Right cardiac atrium (tissue), 5 donors: ENCODE results near the gene DNAJB5. TPM values are rescaled to one million over a fixed set of nuclear protein-coding genes. Genes with fewer than 3 reads are reported as not detected.

ENCODE experiments used
- ATAC-seq, 2 donors: fragments of 200-7000 bp; cut with Tn5 transposase; one replicate each; pipeline versions ENCODE4 v1.8.0 to v1.9.1; 2020; ENCODE audit warnings: moderate library complexity in 2 of 2, mild to moderate bottlenecking in 1 of 2
- DNase-seq, 3 donors: peaks; one replicate each; pipeline ENCODE4 v3.0.0-alpha.2; 2020
- H3K27ac ChIP-seq: one replicate; pipeline ENCODE4 v1.5.1; 2013; ENCODE audit warnings: mild to moderate bottlenecking, low read length, control low read depth, moderate library complexity
- H3K27me3 ChIP-seq: one replicate; pipeline ENCODE4 v1.6.1; 2013; ENCODE audit not compliant: control insufficient read depth, insufficient read depth
- H3K4me1 ChIP-seq: one replicate; pipeline ENCODE4 v1.6.1; 2013; ENCODE audit warnings: low read length; ENCODE audit not compliant: control insufficient read depth, insufficient read depth
- H3K4me3 ChIP-seq: one replicate; pipeline ENCODE4 v1.5.1; 2013; ENCODE audit warnings: low read length, control low read depth
- H3K9me3 ChIP-seq: one replicate; pipeline ENCODE4 v1.6.1; 2013; ENCODE audit warnings: low read length; ENCODE audit not compliant: control insufficient read depth
- WGBS: extraction: QIAGEN DNeasy Blood & Tissue Kit; methylation state at CpG from one replicate; pipeline ENCODE4 v1.1.7; 2013; 5-methylcytosine and 5-hydroxymethylcytosine counted together
- intact Hi-C, 4 donors: fragments of 100-400 bp; cut with DNase I; formaldehyde crosslinking; loops; one replicate each; pipeline versions ENCODE4 v1.11.0 to v1.14.0; 2022 to 2023
- polyA plus RNA-seq: library from polyadenylated mRNA; stranded (reverse); fragments of 200-250 nt; gene quantifications from one replicate; pipeline ENCODE4 v1.2.3, GENCODE V29; 2013
- total RNA-seq, 4 donors: library from RNA; stranded (reverse); fragmentation: NEBNext Ultra II Directional; extraction: Animal tissue kit (Norgen Biotek cat#: 25700); gene quantifications; one replicate each; pipeline ENCODE4 v1.2.1, GENCODE V29; 2021
- donor health status: healthy with polysubstance abuse.
- donor health status: DM: no; HTN: yes; CAD: no.
- donor health status: DM: no; HTN: no; CAD: no.
- donor health status: DM: no; HTN: yes; CAD: no; lungs with severe emphysema.
- donor health status: DM: yes; HTN: yes; CAD: no.

DNAJB5 gene
- total and polyA plus RNA-seq, 5 donors: 37.8 to 75.7 (median 59.5) TPM

DNA sequence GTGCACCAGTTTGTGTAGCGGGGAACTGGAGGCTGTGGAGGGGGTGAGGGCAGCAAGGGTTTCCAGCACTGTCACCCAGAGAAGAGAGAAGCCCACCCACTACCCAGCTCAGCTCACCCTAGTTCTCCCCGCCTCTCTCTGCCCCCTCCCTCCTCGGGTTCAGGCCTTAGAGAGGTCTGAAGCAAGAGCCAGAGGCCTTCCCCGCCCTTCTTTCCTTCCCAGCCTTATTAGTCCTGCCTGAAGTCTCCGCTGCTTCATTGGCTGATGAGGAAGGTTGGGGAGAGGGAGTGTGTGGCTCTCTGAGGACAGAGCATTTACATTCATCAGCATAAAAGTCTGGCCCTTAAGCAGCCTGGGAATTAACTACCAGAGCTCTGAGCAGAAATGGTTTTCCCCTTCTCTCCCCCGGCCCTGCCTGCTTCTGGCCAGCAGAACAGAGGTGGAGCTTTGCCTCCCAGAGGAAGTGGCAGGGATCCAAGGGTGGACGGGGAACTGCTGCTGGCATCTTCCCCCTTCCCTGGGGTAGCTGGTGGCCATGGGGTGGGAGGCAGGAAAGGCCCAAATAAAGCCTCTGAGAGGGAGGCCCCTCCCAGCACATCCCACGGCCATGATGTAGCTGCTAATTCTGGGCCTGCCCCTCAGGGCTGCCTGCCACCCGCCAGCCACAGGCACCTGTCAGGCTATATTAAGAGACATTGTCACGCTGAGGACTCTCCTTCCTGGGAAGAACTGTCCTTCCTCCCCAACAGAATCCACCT lies 4.1 kb downstream of the DNAJB5 start:
- intact Hi-C loops: no loop called here
- DNase-seq (peak; percentile 90 to 93 (median 93)), ATAC-seq (peak; percentile 53 to 69)
- 18% methylated on average over 10 of the region's 10 CpGs for WGBS
- Histone ChIP-seq H3K4me3 (no peak overlapping the region), H3K27ac (peak overlapping the region; percentile 96), H3K9me3 (no peaks in the 10 kb centered on the region), H3K27me3 (no peaks in the 10 kb centered on the region), H3K4me1 (peaks cover 36% of the 10 kb centered on the region)

DNA sequence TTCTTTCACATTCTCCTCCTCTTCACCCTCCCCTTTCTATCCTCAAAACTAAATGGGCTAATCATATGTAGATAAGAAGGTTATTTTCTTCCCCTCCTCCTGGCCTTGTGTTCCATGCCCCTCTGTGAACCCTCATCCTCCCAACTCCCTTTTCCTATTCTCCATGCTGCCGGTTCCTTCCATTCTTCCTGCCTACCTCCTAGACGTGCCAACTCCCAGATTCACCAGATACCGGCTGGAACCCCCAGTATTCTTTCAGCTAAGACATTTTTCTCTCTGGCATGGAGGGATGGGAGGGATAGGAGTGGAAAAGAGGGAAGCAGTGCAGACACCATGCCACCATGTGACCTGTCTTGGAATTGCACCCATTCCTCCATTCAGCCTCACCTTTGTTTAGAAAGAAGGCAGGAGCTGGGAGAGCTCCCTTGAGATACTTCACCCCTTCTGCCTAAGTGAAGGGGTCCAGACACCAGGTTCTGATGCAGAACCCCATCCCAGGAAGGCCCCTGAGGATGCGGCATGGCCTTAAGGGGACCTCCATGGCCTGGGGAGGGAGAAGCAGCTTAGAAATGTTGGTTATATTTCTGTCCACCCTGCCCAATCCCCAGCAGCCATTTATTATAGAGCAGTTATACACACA lies 4.8 kb downstream of the DNAJB5 start:
- H3K9me3 ChIP-seq: no peaks in the 10 kb centered on the region
- H3K4me1 ChIP-seq: peaks cover 36% of the 10 kb centered on the region
- DNase-seq (peak in 2 of 3 donors; percentile 13 to 39), ATAC-seq (no peak)
- 30% methylated on average over 4 of the region's 4 CpGs for WGBS
- peak overlapping the region; percentile 96 for H3K27ac ChIP-seq
- intact Hi-C loops: no loop called here
- no peak overlapping the region for H3K4me3 ChIP-seq
- H3K27me3 ChIP-seq: no peaks in the 10 kb centered on the region

DNA sequence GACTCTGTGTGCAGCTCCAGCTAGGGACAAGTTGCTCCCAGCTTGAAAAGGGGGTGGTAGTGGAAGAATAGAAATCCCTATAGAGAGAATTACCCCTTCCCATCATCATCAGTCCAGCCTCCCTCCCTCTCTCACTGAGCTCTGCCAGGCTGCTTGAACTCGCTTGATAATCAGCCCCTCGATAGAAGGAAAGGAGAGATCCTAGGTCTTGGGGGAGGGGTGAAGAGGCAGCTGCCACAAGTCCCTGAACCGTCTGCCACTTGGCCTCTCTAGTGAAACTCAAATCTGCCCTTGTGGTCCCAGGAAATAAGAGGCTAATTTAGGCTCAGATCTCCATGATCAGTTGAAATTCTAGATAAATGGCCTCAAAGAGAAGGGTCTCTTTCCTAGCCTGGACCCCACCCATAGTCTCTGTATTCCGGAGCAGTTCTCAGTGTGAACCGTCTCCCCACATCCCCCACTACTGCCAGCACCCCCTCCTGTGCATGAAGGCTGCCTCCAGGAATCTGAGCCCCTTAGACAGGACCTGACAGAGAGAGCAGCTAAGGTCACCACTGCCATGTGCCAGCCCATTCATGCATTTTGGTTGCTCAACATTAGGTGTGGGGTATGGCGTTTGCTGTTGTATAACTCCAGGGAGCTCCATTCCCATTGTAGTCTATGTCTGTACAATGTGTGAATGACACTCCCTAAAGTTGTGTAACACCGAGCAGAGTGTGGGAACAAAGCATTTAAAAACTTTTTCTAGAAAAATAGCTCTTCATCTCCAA lies 5.5 kb downstream of the DNAJB5 start:
- 42% methylated on average over 7 of the region's 7 CpGs for WGBS
- DNase-seq (peak; percentile 54 to 68 (median 67)), ATAC-seq (peak; percentile 7 to 31)
- Histone ChIP-seq H3K27ac (peak overlapping the region; percentile 96), H3K27me3 (no peaks in the 10 kb centered on the region), H3K4me3 (no peak overlapping the region), H3K9me3 (no peaks in the 10 kb centered on the region), H3K4me1 (peaks cover 36% of the 10 kb centered on the region)
- intact Hi-C loops: no loop called here

DNA sequence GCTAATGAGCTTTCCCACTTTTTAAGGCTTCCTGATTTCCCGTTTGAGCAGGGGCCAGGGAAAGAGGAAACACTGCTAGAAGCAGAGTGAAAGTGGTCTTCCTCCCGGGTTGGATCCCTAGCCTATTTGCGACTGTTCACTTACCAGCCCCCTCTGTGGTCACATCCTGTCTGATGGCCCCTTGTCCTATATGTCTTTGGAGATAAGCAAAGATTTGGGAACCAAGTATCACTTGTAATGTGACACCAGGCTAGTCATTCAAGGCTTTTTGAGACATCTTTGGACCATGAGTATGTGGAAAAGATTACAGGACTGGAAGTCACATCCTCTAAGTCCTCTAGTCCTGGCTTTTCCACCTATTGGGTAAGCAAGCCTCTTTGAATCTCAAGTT lies 6.1 kb downstream of the DNAJB5 start:
- intact Hi-C loops: no loop called here
- WGBS: 21% methylated on average over 3 of the region's 3 CpGs
- Histone ChIP-seq H3K27ac (peak overlapping the region; percentile 96), H3K4me3 (no peak overlapping the region), H3K27me3 (no peaks in the 10 kb centered on the region), H3K9me3 (no peaks in the 10 kb centered on the region), H3K4me1 (peaks cover 36% of the 10 kb centered on the region)
- ATAC-seq (no peak), DNase-seq (no peak)

DNA sequence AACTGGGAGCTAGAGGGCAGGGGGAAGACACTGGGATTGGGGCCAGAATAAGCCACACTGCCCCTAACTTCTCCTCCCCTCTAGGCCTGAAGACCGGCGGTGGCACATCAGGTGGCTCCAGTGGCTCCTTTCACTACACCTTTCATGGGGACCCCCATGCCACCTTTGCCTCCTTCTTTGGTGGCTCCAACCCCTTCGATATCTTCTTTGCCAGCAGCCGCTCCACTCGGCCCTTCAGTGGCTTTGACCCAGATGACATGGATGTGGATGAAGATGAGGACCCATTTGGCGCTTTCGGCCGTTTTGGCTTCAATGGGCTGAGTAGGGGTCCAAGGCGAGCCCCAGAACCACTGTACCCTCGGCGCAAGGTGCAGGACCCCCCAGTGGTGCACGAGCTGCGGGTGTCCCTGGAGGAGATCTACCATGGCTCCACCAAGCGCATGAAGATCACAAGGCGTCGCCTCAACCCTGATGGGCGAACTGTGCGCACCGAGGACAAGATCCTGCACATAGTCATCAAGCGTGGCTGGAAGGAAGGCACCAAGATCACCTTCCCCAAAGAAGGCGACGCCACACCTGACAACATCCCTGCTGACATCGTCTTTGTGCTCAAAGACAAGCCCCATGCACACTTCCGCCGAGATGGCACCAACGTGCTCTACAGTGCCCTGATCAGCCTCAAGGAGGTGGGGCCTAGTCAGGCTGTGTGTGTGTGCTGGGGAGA lies 6.8 kb downstream of the DNAJB5 start:
- no peak overlapping the region for H3K4me3 ChIP-seq
- no peaks in the 10 kb centered on the region for H3K9me3 ChIP-seq
- 96% methylated on average over 26 of the region's 26 CpGs for WGBS
- intact Hi-C loops: no loop called here
- H3K4me1 ChIP-seq: peaks cover 31% of the 10 kb centered on the region
- no peaks in the 10 kb centered on the region for H3K27me3 ChIP-seq
- H3K27ac ChIP-seq: peak overlapping the region; percentile 45
- no peak for ATAC-seq
- peak in 1 of 3 donors; percentile 62 for DNase-seq

DNA sequence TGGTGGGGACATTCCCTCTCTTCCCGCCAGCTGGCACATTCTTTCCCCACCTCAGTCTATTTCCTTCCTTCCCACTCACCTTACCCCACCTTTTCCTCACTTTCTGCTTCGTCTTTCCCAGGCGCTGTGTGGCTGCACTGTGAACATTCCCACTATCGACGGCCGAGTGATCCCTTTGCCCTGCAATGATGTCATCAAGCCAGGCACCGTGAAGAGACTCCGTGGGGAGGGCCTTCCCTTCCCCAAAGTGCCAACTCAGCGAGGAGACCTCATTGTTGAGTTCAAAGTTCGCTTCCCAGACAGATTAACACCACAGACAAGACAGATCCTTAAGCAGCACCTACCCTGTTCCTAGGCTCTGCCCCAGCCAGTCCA lies 7.3 kb downstream of the DNAJB5 start:
- H3K27me3 ChIP-seq: no peaks in the 10 kb centered on the region
- 70% methylated on average over 10 of the region's 10 CpGs for WGBS
- DNase-seq: peak in 1 of 3 donors; percentile 41
- no peaks in the 10 kb centered on the region for H3K9me3 ChIP-seq
- H3K27ac ChIP-seq: peak overlapping the region; percentile 72
- peaks cover 28% of the 10 kb centered on the region for H3K4me1 ChIP-seq
- no peak overlapping the region for H3K4me3 ChIP-seq
- intact Hi-C loops: no loop called here
- no peak for ATAC-seq

DNA sequence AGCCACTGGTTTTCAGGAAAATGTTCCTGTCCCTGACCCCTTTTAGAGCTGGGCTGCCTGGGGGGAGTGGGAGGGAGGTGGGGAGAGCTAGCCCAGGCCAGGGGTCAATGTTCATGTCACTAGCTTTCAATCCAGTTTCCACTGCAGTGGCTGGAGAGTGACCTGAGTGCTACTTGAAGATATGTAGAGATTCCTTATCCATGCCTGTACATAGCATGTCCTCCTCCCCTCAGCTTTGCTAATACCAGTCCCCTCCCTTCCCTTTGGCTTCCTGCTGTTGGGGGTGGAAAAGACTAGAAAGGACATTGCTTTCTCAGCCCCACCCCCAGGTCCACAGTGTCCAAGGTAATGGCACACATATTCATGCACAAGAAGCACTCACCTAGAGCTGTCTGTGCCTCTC lies 7.8 kb downstream of the DNAJB5 start:
- DNase-seq: no peak
- Histone ChIP-seq H3K27me3 (no peaks in the 10 kb centered on the region), H3K4me1 (peaks cover 25% of the 10 kb centered on the region), H3K4me3 (no peak overlapping the region), H3K9me3 (no peaks in the 10 kb centered on the region), H3K27ac (peak overlapping the region; percentile 72)
- ATAC-seq: no peak
- intact Hi-C loops: no loop called here

DNA sequence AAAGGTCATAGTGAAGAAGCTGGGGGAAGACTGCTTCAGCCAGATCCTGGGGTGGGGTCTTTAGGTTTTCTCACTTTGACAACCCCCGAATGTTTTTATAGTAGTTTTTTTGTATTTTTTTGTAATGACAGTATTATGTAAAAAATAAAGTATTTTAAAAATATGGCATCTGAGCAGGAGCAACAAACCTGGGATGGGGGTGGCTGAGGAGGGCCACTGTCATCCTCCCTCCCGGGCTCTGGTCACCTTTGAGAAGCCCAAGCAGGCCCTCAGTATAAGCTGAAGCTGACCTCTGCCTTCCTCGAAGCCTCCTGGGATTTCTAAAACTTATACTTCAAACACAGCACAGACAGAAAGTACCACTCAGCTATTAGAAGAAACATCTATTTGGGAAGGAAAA lies 8.7 kb downstream of the DNAJB5 start:
- intact Hi-C loops: no loop called here
- peak overlapping the region; percentile 72 for H3K27ac ChIP-seq
- WGBS: 79% methylated on average over 3 of the region's 3 CpGs
- DNase-seq (no peak), ATAC-seq (no peak)
- no peaks in the 10 kb centered on the region for H3K27me3 ChIP-seq
- H3K4me3 ChIP-seq: no peak overlapping the region
- no peaks in the 10 kb centered on the region for H3K9me3 ChIP-seq
- H3K4me1 ChIP-seq: peaks cover 18% of the 10 kb centered on the region

DNA sequence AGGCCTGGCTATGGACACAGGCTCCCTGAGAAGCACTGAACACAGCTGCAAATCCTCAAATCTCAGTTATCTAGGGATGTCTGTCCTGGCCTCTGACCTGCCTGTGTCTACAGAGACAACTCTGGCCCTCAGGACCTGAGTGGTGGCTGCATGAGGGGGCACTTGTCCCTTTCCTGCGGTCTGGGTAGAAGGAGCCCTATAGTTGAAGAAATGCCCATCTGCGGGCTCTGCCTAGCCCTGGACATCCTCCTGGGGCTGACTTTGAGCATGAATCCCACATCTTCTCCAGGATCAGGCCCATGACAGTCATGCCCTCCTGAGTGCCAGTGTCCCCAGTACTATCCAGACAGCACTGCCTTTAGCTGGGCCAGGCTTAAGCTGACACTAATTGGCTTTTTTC lies 10.0 kb downstream of the DNAJB5 start:
- Histone ChIP-seq H3K27me3 (no peaks in the 10 kb centered on the region), H3K4me1 (peaks cover 7% of the 10 kb centered on the region), H3K4me3 (no peak overlapping the region), H3K9me3 (no peaks in the 10 kb centered on the region), H3K27ac (no peak overlapping the region)
- DNase-seq (no peak), ATAC-seq (no peak)
- intact Hi-C loops: no loop called here
- WGBS: 97% methylated on average over 2 of the region's 2 CpGs

DNA sequence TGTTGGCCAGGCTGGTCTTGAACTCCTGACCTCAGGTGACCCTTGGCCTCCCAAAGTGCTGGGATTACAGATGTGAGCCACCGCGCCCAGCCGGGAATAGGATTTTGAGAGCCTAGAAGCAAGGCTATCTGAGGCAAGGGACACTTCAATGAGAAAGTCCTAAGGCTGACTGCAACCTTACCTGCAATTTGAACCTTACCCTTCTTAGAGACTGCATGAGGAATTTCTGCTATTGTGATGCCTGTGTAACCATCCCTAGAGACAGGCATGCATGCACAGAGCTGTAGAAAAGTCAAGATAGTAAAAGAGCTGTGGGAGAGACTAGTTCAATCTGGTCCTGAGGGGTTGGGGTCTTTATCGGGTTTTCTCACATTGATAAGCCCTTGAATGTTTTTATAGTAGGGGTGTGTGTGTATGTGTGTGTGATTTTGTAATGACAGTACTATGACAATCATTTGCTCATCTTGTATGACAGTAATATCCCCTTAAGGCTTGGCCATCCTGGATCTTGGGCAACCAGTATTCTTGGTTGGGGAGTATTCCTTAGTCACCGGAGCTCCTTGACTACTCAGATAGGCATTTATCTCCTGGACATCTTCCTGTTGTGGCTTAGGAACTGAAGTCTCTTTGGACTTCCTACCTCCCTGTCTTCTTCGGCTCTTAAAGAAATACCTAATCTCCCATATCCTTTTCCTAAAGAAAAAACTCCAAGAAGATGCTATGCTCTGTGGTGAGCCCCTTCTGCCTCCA lies 11.2 kb downstream of the DNAJB5 start:
- no peak for DNase-seq
- 84% methylated on average over 6 of the region's 6 CpGs for WGBS
- Histone ChIP-seq H3K4me3 (no peak overlapping the region), H3K4me1 (peaks cover 2% of the 10 kb centered on the region), H3K27me3 (no peaks in the 10 kb centered on the region), H3K27ac (no peak overlapping the region), H3K9me3 (no peaks in the 10 kb centered on the region)
- intact Hi-C loops: loop anchor here in 1 of 4 donors (10.0 kb wide), 1 partner anchor 64 kb away; no protein-coding TSS in a partner anchor
- no peak for ATAC-seq
